B cell (primary cell): ENCODE results near the gene HOGA1. TPM values are rescaled to one million over a fixed set of nuclear protein-coding genes. Genes with fewer than 3 reads are reported as not detected.

Experiments
- ATAC-seq: fragments of 200-7000 bp; cut with Tn5 transposase; one replicate; pipeline ENCODE4 v1.10.0; 2021; ENCODE audit warnings: low read depth, mild to moderate bottlenecking, moderate number of reproducible peaks, moderate library complexity
- CTCF ChIA-PET: fragments of 350-600 bp; sonication (Branson Sonifier 250); formaldehyde crosslinking; loops from one replicate; lab custom pipeline; 2021; ENCODE audit warnings: antibody characterized with exemption, inconsistent platforms; lab: Charles Lee
- POLR2A ChIA-PET: fragments of 350-600 bp; sonication (Branson Sonifier 250); formaldehyde crosslinking; loops from one replicate; lab custom pipeline; 2021; ENCODE audit warnings: antibody characterized with exemption; lab: Charles Lee
- DNase-seq: peaks from one replicate; pipeline ENCODE4 v3.0.0; 2013
- H2AFZ ChIP-seq: 2 replicates; pipeline ENCODE4 v1.6.1; 2012; ENCODE audit warnings: mild to moderate bottlenecking, low read depth, low read length; ENCODE audit not compliant: insufficient read depth, poor library complexity, severe bottlenecking
- H3K27ac ChIP-seq, 2 donors: 1 replicate in 1 of 2; 2 replicates in 1 of 2; pipeline ENCODE4 v1.5.1; 2012 to 2013; ENCODE audit warnings: low read length in 2 of 2, mild to moderate bottlenecking in 2 of 2, moderate library complexity in 1 of 2
- H3K27me3 ChIP-seq, 4 experiments: fragments of 200-600 bp in 1 of 4; sonication (generic) in 1 of 4; replicated peaks in 1 of 4; 1 replicate in 2 of 4; 2 replicates in 2 of 4; pipeline versions ENCODE4 v1.6.1 to v1.7.0; 2013 to 2016; ENCODE audit warnings: low read length in 3 of 4, mild to moderate bottlenecking in 2 of 4, mixed read lengths in 1 of 4, moderate library complexity in 1 of 4; ENCODE audit not compliant: insufficient read depth in 4 of 4, control insufficient read depth in 3 of 4; ENCODE audit errors: control extremely low read depth in 1 of 4
- H3K36me3 ChIP-seq, 2 experiments: replicated peaks in 1 of 2; 1 replicate in 1 of 2; 2 replicates in 1 of 2; pipeline versions ENCODE4 v1.6.1 to v1.7.1; 2013; ENCODE audit warnings: low read length in 1 of 2; ENCODE audit not compliant: insufficient read depth in 2 of 2, control insufficient read depth in 1 of 2; ENCODE audit errors: control extremely low read depth in 1 of 2, extremely low read depth in 1 of 2
- H3K4me1 ChIP-seq, 2 donors: fragments of 200-600 bp in 1 of 2; sonication (generic) in 1 of 2; 1 replicate in 1 of 2; 2 replicates in 1 of 2; pipeline versions ENCODE4 v1.5.1 to v1.6.1; 2013 to 2017; ENCODE audit warnings: low read length in 2 of 2; ENCODE audit not compliant: control insufficient read depth in 2 of 2, insufficient read depth in 2 of 2
- H3K4me2 ChIP-seq: replicated peaks from 2 replicates; pipeline ENCODE3; 2012; ENCODE audit warnings: mild to moderate bottlenecking, low read depth, low read length; ENCODE audit not compliant: poor library complexity, severe bottlenecking
- H3K4me3 ChIP-seq, 5 experiments: fragments of 200-600 bp in 1 of 5; sonication (generic) in 1 of 5; 1 replicate in 3 of 5; 2 replicates in 2 of 5; pipeline versions ENCODE4 v1.5.1 to v1.7.0; 2011 to 2016; ENCODE audit warnings: low read length in 4 of 5, mild to moderate bottlenecking in 4 of 5, low read depth in 2 of 5, control low read depth in 1 of 5, moderate library complexity in 1 of 5; ENCODE audit not compliant: insufficient read depth in 1 of 5; ENCODE audit errors: control extremely low read depth in 1 of 5, extremely low read depth in 1 of 5
- H3K79me2 ChIP-seq: fragments of 200-600 bp; sonication (generic); one replicate; pipeline ENCODE4 v1.6.0; 2016; ENCODE audit warnings: low read length; ENCODE audit not compliant: control insufficient read depth, insufficient read depth
- H3K9ac ChIP-seq: fragments of 200-600 bp; sonication (generic); 2 replicates; pipeline ENCODE4 v1.6.1; 2017; ENCODE audit warnings: mild to moderate bottlenecking, low read length, moderate library complexity
- H3K9me3 ChIP-seq, 3 donors: one replicate each; pipeline versions ENCODE4 v1.6.1 to v1.7.1; 2013; ENCODE audit warnings: low read length in 2 of 3; ENCODE audit not compliant: control insufficient read depth in 2 of 3, insufficient read depth in 1 of 3; ENCODE audit errors: control extremely low read depth in 1 of 3
- H4K20me1 ChIP-seq: 2 replicates; pipeline ENCODE4 v1.6.0; 2012; ENCODE audit warnings: mild to moderate bottlenecking, low read length; ENCODE audit not compliant: insufficient read depth, control insufficient read depth, poor library complexity, severe bottlenecking
- H3K27ac Mint-ChIP-seq: one replicate; pipeline ENCODE4 v1.8.0; 2021; ENCODE audit warnings: mixed read lengths
- H3K27me3 Mint-ChIP-seq: one replicate; pipeline ENCODE4 v1.8.0; 2021; ENCODE audit warnings: mixed read lengths
- H3K4me1 Mint-ChIP-seq: one replicate; pipeline ENCODE4 v1.8.0; 2021; ENCODE audit warnings: mixed read lengths
- H3K4me3 Mint-ChIP-seq: one replicate; pipeline ENCODE4 v1.8.0; 2021; ENCODE audit warnings: mixed read lengths
- H3K9me3 Mint-ChIP-seq: one replicate; pipeline ENCODE4 v1.8.0; 2022; ENCODE audit warnings: mixed read lengths; ENCODE audit not compliant: insufficient read depth
- CTCF ChIP-seq: fragments of 200-600 bp; IDR thresholded peaks from one replicate; pipeline ENCODE4 v1.8.0; 2022; ENCODE audit warnings: antibody characterized with exemption, mild to moderate bottlenecking
- EZH2 ChIP-seq: IDR thresholded peaks from 2 replicates; pipeline ENCODE4 v1.6.1; 2012; ENCODE audit warnings: borderline replicate concordance, low read depth, mild to moderate bottlenecking, moderate library complexity, low read length; ENCODE audit not compliant: insufficient read depth, poor library complexity, severe bottlenecking
- WGBS: methylation state at CpG from one replicate; pipeline ENCODE4 v1.1.5; 2013; ENCODE audit warnings: missing lambda C conversion rate; ENCODE audit not compliant: insufficient coverage; 5-methylcytosine and 5-hydroxymethylcytosine counted together
- intact Hi-C: fragments of 100-400 bp; cut with micrococcal nuclease; formaldehyde crosslinking; loops from one replicate; pipeline ENCODE4 v1.10.0; 2022
- polyA plus RNA-seq: library from polyadenylated mRNA; depleted of rRNA; stranded (reverse); fragments of >200 nt; gene quantifications from 2 replicates; pipeline ENCODE4 v1.2.3, GENCODE V29; 2012
- total RNA-seq, 2 donors: library from RNA; stranded (reverse); fragments of 120-200 nt in 1 of 2; gene quantifications; 1 replicate in 1 of 2; 2 replicates in 1 of 2; pipeline versions ENCODE4 v1.2.3 to v1.2.4, GENCODE V29; 2013 to 2022

The HOGA1 gene
- total and polyA plus RNA-seq, 2 donors (not counting 1 experiment from before 2014, with no cell fraction given) = not detected

- ChIA-PET POLR2A (no interaction called here), CTCF (no interaction called here)
- Histone ChIP-seq H3K9me3 (no peaks in the 10 kb centered on the region), H3K4me1 (peaks cover 0 to 11% of the 10 kb centered on the region in 2 donors), H3K27ac (peak within 1 kb of the TSS in 1 of 2 donors; percentile 11), H3K36me3 (no peaks in the 10 kb centered on the region), H2AFZ (peak within 1 kb of the TSS; percentile 100), H4K20me1 (no peaks in the 10 kb centered on the region), H3K4me2 (peak within 1 kb of the TSS; percentile 96), H3K4me3 (peak within 1 kb of the TSS; percentile 34 to 87 (median 63)), H3K9ac (peak within 1 kb of the TSS; percentile 78), H3K79me2 (no peaks in the 10 kb centered on the region), H3K27me3 (peaks cover 0 to 6% (median 0%) of the 10 kb centered on the region in 4 experiments)
- H3K27me3 Mint-ChIP-seq = no peaks in the 10 kb centered on the region
- H3K4me3 Mint-ChIP-seq = peak within 1 kb of the TSS; percentile 94
- peak; percentile 99 for ATAC-seq
- 6% methylated on average over 62 of the region's 62 CpGs for WGBS
- H3K27ac Mint-ChIP-seq = peak within 1 kb of the TSS; percentile 76
- H3K9me3 Mint-ChIP-seq = no peaks in the 10 kb centered on the region
- DNase-seq = peak; percentile 93
- peaks cover 13% of the 10 kb centered on the region for H3K4me1 Mint-ChIP-seq
- TF ChIP-seq CTCF (no peak), EZH2 (no peak)
- intact Hi-C loops = loop anchor here (1.0 to 2.0 kb wide), 5 partner anchors 8 to 188 kb away; partner anchors contain the start of genes AVPI1, MMS19, UBTD1 and ZFYVE27
These were observed 49.0 kb downstream of the HOGA1 start, which contains the start of gene MORN4 for GRCh38 chr10:97632949-97633884. Gene MORN4, minus strand, starts transcription at chr10:97633500. Its CDS starts 13,847 bp downstream, at chr10:97619653.
